ENCODE results near the gene ENTPD7. TPM values are rescaled to one million over a fixed set of nuclear protein-coding genes. Genes with fewer than 3 reads are reported as not detected.

Gene ENTPD7
- total RNA-seq, 1 experiment from 2014 or later = 11.4 TPM

DNA sequence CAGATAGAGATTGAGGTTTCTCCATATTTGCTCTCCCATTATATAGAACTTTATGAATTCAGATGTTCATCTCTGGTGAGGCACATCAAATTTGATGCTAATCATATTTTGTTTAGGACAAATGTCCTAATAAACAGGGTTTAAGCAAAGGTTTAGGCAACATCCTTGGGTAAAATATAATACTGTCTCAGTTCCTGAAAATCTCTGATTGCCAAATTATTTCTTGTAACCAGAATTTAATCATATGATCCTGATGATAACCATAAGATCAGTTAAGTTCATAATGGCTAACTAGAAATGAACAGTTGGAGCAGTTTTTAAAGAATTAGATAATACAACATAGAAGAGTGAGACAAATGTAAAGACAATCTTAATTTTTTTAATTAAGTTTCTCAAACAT lies 91.3 kb downstream of the ENTPD7 start:
- ATAC-seq (no peak), DNase-seq (ENCODE audit: low spot score) (no peak)
- H3K4me1 Mint-ChIP-seq = no peaks in the 10 kb centered on the region
- ChIA-PET POLR2A (no interaction called here), CTCF (no interaction called here)
- H3K4me3 Mint-ChIP-seq = no peak overlapping the region
- peaks cover 54% of the 10 kb centered on the region for H3K36me3 Mint-ChIP-seq
- H3K9me3 Mint-ChIP-seq = no peaks in the 10 kb centered on the region
- no peaks in the 10 kb centered on the region for H3K27me3 Mint-ChIP-seq (ENCODE audit: low read depth)
- no peak overlapping the region for H3K27ac Mint-ChIP-seq
- no peak for TF ChIP-seq FOXK1 (CRISPR knock-in tag; IDR thresholded peaks at IDR 0.05)
- TF ChIP-seq ZNF232 (CRISPR knock-in tag; IDR thresholded peaks at IDR 0.05) = no peak
- no peak for TF ChIP-seq RORB (CRISPR knock-in tag; IDR thresholded peaks at IDR 0.05)

DNA sequence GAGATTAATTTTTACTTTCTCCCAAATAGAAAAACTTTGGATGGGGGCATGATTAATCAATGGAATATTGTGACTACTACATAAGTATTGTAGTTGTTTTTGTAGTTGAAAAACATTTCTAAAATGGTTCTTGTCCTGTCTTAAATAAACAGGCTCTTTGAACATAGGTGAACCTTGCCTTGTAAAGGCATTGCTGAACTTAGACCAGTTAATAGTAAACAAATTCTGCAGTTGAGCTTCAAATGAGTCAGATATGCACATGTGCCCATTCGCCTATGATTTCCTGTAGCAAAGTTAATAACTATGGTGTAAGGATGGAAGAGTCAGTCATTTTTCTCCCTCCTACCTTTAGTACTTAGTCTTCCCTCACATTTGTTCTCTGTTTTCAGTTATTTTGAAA lies 95.4 kb downstream of the ENTPD7 start:
- TF ChIP-seq, protein P1, sequence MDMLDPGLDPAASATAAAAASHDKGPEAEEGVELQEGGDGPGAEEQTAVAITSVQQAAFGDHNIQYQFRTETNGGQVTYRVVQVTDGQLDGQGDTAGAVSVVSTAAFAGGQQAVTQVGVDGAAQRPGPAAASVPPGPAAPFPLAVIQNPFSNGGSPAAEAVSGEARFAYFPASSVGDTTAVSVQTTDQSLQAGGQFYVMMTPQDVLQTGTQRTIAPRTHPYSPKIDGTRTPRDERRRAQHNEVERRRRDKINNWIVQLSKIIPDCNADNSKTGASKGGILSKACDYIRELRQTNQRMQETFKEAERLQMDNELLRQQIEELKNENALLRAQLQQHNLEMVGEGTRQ (CRISPR knock-in tag; IDR thresholded peaks at IDR 0.05) = no peak
- TF ChIP-seq, protein P2, sequence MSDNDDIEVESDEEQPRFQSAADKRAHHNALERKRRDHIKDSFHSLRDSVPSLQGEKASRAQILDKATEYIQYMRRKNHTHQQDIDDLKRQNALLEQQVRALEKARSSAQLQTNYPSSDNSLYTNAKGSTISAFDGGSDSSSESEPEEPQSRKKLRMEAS (CRISPR knock-in tag; IDR thresholded peaks at IDR 0.05) = no peak
- TF ChIP-seq GRHL2 (CRISPR knock-in tag; IDR thresholded peaks at IDR 0.05; ENCODE audit: insufficient replicate concordance, severe bottlenecking) (no peak), SP1 (CRISPR knock-in tag; conservative IDR thresholded peaks at IDR 0.05) (no peak), FOXJ3 (CRISPR knock-in tag; IDR thresholded peaks at IDR 0.05; ENCODE audit: borderline replicate concordance) (no peak), CBFB (CRISPR knock-in tag; IDR thresholded peaks at IDR 0.05; ENCODE audit: low read depth) (no peak), PRRX2 (CRISPR knock-in tag; IDR thresholded peaks at IDR 0.05) (no peak), ELF4 (CRISPR knock-in tag; IDR thresholded peaks at IDR 0.05; ENCODE audit: low read depth) (no peak), KAT7 (CRISPR knock-in tag; IDR thresholded peaks at IDR 0.05; ENCODE audit: borderline replicate concordance) (no peak), NR1H2 (CRISPR knock-in tag; IDR thresholded peaks at IDR 0.05) (no peak), MYBL2 (CRISPR knock-in tag; IDR thresholded peaks at IDR 0.05) (no peak), ZNF317 (CRISPR knock-in tag; IDR thresholded peaks at IDR 0.05; ENCODE audit: borderline replicate concordance, low read depth) (no peak)
- TF ChIP-seq, protein P3, sequence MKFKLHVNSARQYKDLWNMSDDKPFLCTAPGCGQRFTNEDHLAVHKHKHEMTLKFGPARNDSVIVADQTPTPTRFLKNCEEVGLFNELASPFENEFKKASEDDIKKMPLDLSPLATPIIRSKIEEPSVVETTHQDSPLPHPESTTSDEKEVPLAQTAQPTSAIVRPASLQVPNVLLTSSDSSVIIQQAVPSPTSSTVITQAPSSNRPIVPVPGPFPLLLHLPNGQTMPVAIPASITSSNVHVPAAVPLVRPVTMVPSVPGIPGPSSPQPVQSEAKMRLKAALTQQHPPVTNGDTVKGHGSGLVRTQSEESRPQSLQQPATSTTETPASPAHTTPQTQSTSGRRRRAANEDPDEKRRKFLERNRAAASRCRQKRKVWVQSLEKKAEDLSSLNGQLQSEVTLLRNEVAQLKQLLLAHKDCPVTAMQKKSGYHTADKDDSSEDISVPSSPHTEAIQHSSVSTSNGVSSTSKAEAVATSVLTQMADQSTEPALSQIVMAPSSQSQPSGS (CRISPR knock-in tag; IDR thresholded peaks at IDR 0.05; ENCODE audit: borderline replicate concordance, low read depth) = no peak
- TF ChIP-seq, protein P4, sequence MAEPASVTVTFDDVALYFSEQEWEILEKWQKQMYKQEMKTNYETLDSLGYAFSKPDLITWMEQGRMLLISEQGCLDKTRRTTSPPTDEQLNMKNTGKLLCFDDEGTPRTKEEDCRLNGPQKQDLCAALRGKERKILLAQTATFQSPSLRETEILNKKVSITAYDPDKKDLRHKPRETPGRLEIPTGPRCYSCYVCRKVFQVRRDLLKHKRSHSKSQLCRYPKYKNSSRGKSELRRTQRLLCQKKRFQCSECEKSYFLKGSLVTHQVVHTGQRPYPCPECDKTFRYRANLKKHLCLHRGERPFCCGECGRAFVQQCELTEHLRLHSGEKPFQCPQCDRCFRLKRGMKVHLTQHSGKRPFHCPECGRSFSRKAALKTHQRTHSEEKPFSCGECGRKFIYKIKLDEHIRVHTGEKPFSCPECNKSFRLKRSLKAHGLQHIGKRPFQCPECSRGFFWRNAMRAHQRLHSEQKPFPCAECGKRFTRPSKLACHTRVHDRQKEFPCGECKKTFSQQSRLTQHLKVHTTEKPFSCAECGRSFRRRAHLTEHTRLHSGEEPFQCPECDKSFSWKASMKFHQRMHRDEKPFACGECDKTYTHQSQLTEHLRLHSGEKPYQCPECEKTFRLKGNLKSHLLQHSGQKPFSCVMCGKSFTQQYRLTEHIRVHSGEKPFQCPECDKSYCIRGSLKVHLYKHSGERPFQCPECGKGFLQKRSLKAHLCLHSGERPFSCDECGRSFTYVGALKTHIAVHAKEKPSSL (CRISPR knock-in tag; conservative IDR thresholded peaks at IDR 0.05) = no peak
- TF ChIP-seq, protein P5, sequence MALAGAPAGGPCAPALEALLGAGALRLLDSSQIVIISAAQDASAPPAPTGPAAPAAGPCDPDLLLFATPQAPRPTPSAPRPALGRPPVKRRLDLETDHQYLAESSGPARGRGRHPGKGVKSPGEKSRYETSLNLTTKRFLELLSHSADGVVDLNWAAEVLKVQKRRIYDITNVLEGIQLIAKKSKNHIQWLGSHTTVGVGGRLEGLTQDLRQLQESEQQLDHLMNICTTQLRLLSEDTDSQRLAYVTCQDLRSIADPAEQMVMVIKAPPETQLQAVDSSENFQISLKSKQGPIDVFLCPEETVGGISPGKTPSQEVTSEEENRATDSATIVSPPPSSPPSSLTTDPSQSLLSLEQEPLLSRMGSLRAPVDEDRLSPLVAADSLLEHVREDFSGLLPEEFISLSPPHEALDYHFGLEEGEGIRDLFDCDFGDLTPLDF (CRISPR knock-in tag; IDR thresholded peaks at IDR 0.05) = no peak
- TF ChIP-seq, protein P6, sequence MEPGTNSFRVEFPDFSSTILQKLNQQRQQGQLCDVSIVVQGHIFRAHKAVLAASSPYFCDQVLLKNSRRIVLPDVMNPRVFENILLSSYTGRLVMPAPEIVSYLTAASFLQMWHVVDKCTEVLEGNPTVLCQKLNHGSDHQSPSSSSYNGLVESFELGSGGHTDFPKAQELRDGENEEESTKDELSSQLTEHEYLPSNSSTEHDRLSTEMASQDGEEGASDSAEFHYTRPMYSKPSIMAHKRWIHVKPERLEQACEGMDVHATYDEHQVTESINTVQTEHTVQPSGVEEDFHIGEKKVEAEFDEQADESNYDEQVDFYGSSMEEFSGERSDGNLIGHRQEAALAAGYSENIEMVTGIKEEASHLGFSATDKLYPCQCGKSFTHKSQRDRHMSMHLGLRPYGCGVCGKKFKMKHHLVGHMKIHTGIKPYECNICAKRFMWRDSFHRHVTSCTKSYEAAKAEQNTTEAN (CRISPR knock-in tag; IDR thresholded peaks at IDR 0.05) = no peak
- TF ChIP-seq, protein P7, sequence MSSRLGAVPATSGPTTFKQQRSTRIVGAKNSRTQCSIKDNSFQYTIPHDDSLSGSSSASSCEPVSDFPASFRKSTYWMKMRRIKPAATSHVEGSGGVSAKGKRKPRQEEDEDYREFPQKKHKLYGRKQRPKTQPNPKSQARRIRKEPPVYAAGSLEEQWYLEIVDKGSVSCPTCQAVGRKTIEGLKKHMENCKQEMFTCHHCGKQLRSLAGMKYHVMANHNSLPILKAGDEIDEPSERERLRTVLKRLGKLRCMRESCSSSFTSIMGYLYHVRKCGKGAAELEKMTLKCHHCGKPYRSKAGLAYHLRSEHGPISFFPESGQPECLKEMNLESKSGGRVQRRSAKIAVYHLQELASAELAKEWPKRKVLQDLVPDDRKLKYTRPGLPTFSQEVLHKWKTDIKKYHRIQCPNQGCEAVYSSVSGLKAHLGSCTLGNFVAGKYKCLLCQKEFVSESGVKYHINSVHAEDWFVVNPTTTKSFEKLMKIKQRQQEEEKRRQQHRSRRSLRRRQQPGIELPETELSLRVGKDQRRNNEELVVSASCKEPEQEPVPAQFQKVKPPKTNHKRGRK (CRISPR knock-in tag; IDR thresholded peaks at IDR 0.05; ENCODE audit: borderline replicate concordance) = no peak
- Mint-ChIP-seq H3K27ac (no peak overlapping the region), H3K9me3 (no peaks in the 10 kb centered on the region), H3K4me3 (no peak overlapping the region), H3K4me1 (no peaks in the 10 kb centered on the region), H3K27me3 (ENCODE audit: low read depth) (no peaks in the 10 kb centered on the region), H3K36me3 (peaks cover 54% of the 10 kb centered on the region)
- ChIA-PET CTCF (no interaction called here), POLR2A (no interaction called here)
- ATAC-seq = no peak
- DNase-seq (ENCODE audit: low spot score) = no peak
